Measurements from ENCODE around the gene PHACTR4. TPM values are rescaled to one million over a fixed set of nuclear protein-coding genes. Genes with fewer than 3 reads are reported as not detected.
"Not testable (repeated sequence)": the region's sequence is repeated elsewhere in the genome, so short reads cannot be mapped to it uniquely, and the experiment has no call there.

The PHACTR4 gene
- total and polyA plus RNA-seq, 2 experiments from 2014 or later: 14.8 to 27.1 TPM

- Histone ChIP-seq H3K27ac (peak overlapping the region; percentile 85), H3K36me3 (no peaks in the 10 kb centered on the region), H3K9me3 (ENCODE audit: low read depth) (no peaks in the 10 kb centered on the region), H3K4me3 (peak overlapping the region; percentile 57), H3K4me1 (ENCODE audit: low read depth) (peaks cover 6% of the 10 kb centered on the region), H3K27me3 (no peaks in the 10 kb centered on the region)
- DNase-seq (ENCODE audit: low read depth in 1 of 2, low spot score in 1 of 2): peak; percentile 90 to 93
- TF ChIP-seq CTCF (IDR thresholded peaks at IDR 0.05; ENCODE audit: low read depth, low read length): peak; percentile 99
Measured at GRCh38 chr1:28518000-28518744, 148.6 kb downstream of the PHACTR4 start.

GRCh38 chr1:28518745-28519341 is 149.3 kb downstream of the PHACTR4 start:
- Histone ChIP-seq H3K9me3 (ENCODE audit: low read depth) (no peaks in the 10 kb centered on the region), H3K27me3 (no peaks in the 10 kb centered on the region), H3K27ac (no peak overlapping the region), H3K4me1 (ENCODE audit: low read depth) (peaks cover 6% of the 10 kb centered on the region), H3K36me3 (no peaks in the 10 kb centered on the region), H3K4me3 (peak overlapping the region; percentile 57)
- TF ChIP-seq CTCF (IDR thresholded peaks at IDR 0.05; ENCODE audit: low read depth, low read length): no peak
- peak in 1 of 2 donors; percentile 15 for DNase-seq (ENCODE audit: low read depth in 1 of 2, low spot score in 1 of 2)

GRCh38 chr1:28519946-28520725 is 150.6 kb downstream of the PHACTR4 start:
- Histone ChIP-seq H3K4me1 (ENCODE audit: low read depth) (peaks cover 13% of the 10 kb centered on the region), H3K27ac (no peak overlapping the region), H3K9me3 (ENCODE audit: low read depth) (no peaks in the 10 kb centered on the region), H3K4me3 (no peak overlapping the region), H3K27me3 (no peaks in the 10 kb centered on the region), H3K36me3 (no peaks in the 10 kb centered on the region)
- no peak for DNase-seq (ENCODE audit: low read depth in 1 of 2, low spot score in 1 of 2)
- TF ChIP-seq CTCF (IDR thresholded peaks at IDR 0.05; ENCODE audit: low read depth, low read length): no peak

- not testable (repeated sequence) for H3K27me3 ChIP-seq; H3K27ac ChIP-seq; H3K9me3 ChIP-seq (ENCODE audit: low read depth); H3K4me3 ChIP-seq; DNase-seq (ENCODE audit: low read depth in 1 of 2, low spot score in 1 of 2); H3K36me3 ChIP-seq
- peaks cover 19% of the 10 kb centered on the region for H3K4me1 ChIP-seq (ENCODE audit: low read depth)
Measured at GRCh38 chr1:28520796-28521195, 151.3 kb downstream of the PHACTR4 start.

- H3K27ac ChIP-seq: peak overlapping the region; percentile 18
- no peaks in the 10 kb centered on the region for H3K36me3 ChIP-seq
- no peaks in the 10 kb centered on the region for H3K9me3 ChIP-seq (ENCODE audit: low read depth)
- peaks cover 19% of the 10 kb centered on the region for H3K4me1 ChIP-seq (ENCODE audit: low read depth)
- no peak for DNase-seq (ENCODE audit: low read depth in 1 of 2, low spot score in 1 of 2)
- H3K4me3 ChIP-seq: no peak overlapping the region
- H3K27me3 ChIP-seq: no peaks in the 10 kb centered on the region
- no peak for TF ChIP-seq CTCF (IDR thresholded peaks at IDR 0.05; ENCODE audit: low read depth, low read length)
Measured at GRCh38 chr1:28521502-28522164, 152.1 kb downstream of the PHACTR4 start.

GRCh38 chr1:28522537-28522936 is 153.0 kb downstream of the PHACTR4 start:
- H3K9me3 ChIP-seq (ENCODE audit: low read depth); H3K27ac ChIP-seq; H3K27me3 ChIP-seq; DNase-seq (ENCODE audit: low read depth in 1 of 2, low spot score in 1 of 2); H3K4me3 ChIP-seq; H3K36me3 ChIP-seq: not testable (repeated sequence)
- H3K4me1 ChIP-seq (ENCODE audit: low read depth): peaks cover 19% of the 10 kb centered on the region

- H3K27me3 ChIP-seq, H3K36me3 ChIP-seq: not testable (repeated sequence)
- H3K27ac ChIP-seq: peak overlapping the region; percentile 82
Measured at GRCh38 chr1:28525002-28525642, 155.6 kb downstream of the PHACTR4 start.

More at GRCh38 chr1:28525002-28525642, 155.6 kb downstream of the PHACTR4 start:
- not testable (repeated sequence) for H3K4me3 ChIP-seq; H3K9me3 ChIP-seq (ENCODE audit: low read depth); DNase-seq (ENCODE audit: low read depth in 1 of 2, low spot score in 1 of 2)
- H3K4me1 ChIP-seq (ENCODE audit: low read depth): peaks cover 13% of the 10 kb centered on the region
